Stomach (tissue), 9 donors: ENCODE measurements around the gene MYH16. TPM values are rescaled to one million over a fixed set of nuclear protein-coding genes. Genes with fewer than 3 reads are reported as not detected.

Experiments
- DNase-seq, 2 donors: peaks; one replicate each; pipeline versions ENCODE4 v3.0.0 to v3.0.0-alpha.2; 2013 to 2019
- H3K27ac ChIP-seq, 5 donors: fragments of 200-600 bp in 4 of 5; sonication (generic) in 4 of 5; one replicate each; pipeline ENCODE4 v1.5.1; 2013 to 2019; ENCODE audit warnings: mild to moderate bottlenecking in 1 of 5, moderate library complexity in 1 of 5
- H3K27me3 ChIP-seq, 3 donors: fragments of 200-600 bp; sonication (generic); one replicate each; pipeline ENCODE4 v1.5.1; 2017 to 2019; ENCODE audit warnings: mixed run types in 1 of 3
- H3K36me3 ChIP-seq, 4 donors: fragments of 200-600 bp; sonication (generic); 1 replicate in 3 of 4; 2 replicates in 1 of 4; pipeline ENCODE4 v1.5.1; 2016 to 2019
- H3K4me1 ChIP-seq, 4 donors: fragments of 200-600 bp; sonication (generic); one replicate each; pipeline ENCODE4 v1.5.1; 2016 to 2019
- H3K4me3 ChIP-seq, 4 donors: fragments of 200-600 bp; sonication (generic) in 3 of 4; one replicate each; pipeline ENCODE4 v1.5.1; 2016 to 2019; ENCODE audit warnings: mild to moderate bottlenecking in 1 of 4
- H3K9me3 ChIP-seq, 4 donors: fragments of 200-600 bp; sonication (generic); one replicate each; pipeline ENCODE4 v1.5.1; 2016 to 2019
- CTCF ChIP-seq, 7 experiments: fragments of 450-650 bp in 4 of 7; fragments of 200-600 bp in 3 of 7; sonication (generic) in 3 of 7; IDR thresholded peaks; one replicate each; pipeline ENCODE4 v1.5.1; 2016 to 2019; ENCODE audit warnings: antibody characterized with exemption in 7 of 7, control low read depth in 2 of 7, mild to moderate bottlenecking in 1 of 7
- EP300 ChIP-seq: sonication (generic); formaldehyde crosslinking; IDR thresholded peaks from one replicate; pipeline ENCODE4 v1.6.1; 2017; ENCODE audit warnings: antibody characterized with exemption
- POLR2A ChIP-seq, 4 donors: fragments of 450-650 bp; IDR thresholded peaks; one replicate each; pipeline ENCODE4 v1.6.1; 2016; ENCODE audit warnings: antibody characterized with exemption in 4 of 4, control low read depth in 2 of 4, mild to moderate bottlenecking in 1 of 4, moderate library complexity in 1 of 4
- POLR2AphosphoS5 ChIP-seq, 3 donors: sonication (generic); formaldehyde crosslinking; IDR thresholded peaks; one replicate each; pipeline ENCODE4 v1.6.1; 2016; ENCODE audit warnings: antibody characterized with exemption in 3 of 3
- WGBS, 5 donors: extraction: QIAGEN DNeasy Blood & Tissue Kit in 3 of 5; methylation state at CpG; one replicate each; pipeline versions ENCODE4 v1.1.5 to v1.1.7; 2013 to 2018; 5-methylcytosine and 5-hydroxymethylcytosine counted together
- intact Hi-C: fragments of 100-400 bp; cut with DNase I; formaldehyde crosslinking; loops from one replicate; pipeline ENCODE4 v1.15.1; 2023; ENCODE audit warnings: low total_unique reads
- polyA plus RNA-seq, 3 donors: library from polyadenylated mRNA; stranded (reverse); fragments of 200-250 nt; gene quantifications; one replicate each; pipeline ENCODE4 v1.2.3, GENCODE V29; 2013
- total RNA-seq, 5 donors: library from RNA; depleted of rRNA; stranded (reverse); fragments of >200 nt; gene quantifications; one replicate each; pipeline versions ENCODE4 v1.1.0 to v1.2.3, GENCODE V29; 2014 to 2016
- donor health status: healthy with polysubstance abuse.
- donor health status: Bipolar disorder and iron deficiency.
- donor health status: healthy.

The MYH16 gene
- total and polyA plus RNA-seq, 8 donors: 0.05 to 0.37 TPM; not detected in 6

- DNase-seq: no peak
- TF ChIP-seq CTCF (IDR thresholded peaks at IDR 0.05): no peak
- no peak for TF ChIP-seq EP300
- TF ChIP-seq POLR2AphosphoS5 (IDR thresholded peaks at IDR 0.05): no peak
- no peak for TF ChIP-seq POLR2A (IDR thresholded peaks at IDR 0.05)
- Histone ChIP-seq H3K36me3 (peaks cover 87 to 100% (median 100%) of the 10 kb centered on the region in 4 donors), H3K27me3 (no peaks in the 10 kb centered on the region), H3K9me3 (no peaks in the 10 kb centered on the region), H3K27ac (no peak overlapping the region), H3K4me3 (no peak overlapping the region), H3K4me1 (no peaks in the 10 kb centered on the region)
- intact Hi-C loops: no loop called here
- WGBS, 5 donors: 87 to 94% (median 90%) methylated on average over 18 to 22 of the region's 22 CpGs
Observed at GRCh38 chr7:99359465-99360154, 87.0 kb downstream of the MYH16 start.

Other genes starting within 250 kb of the MYH16 start
- gene SMURF1, start 128.7 kb upstream of the MYH16 start, total RNA-seq: 10 to 100 TPM; 28.6 to 46.8 (median 36.5) TPM
- gene SMURF1, start 128.7 kb upstream of the MYH16 start, polyA plus RNA-seq: 10 to 100 TPM in 1 of 3 donors, 1 to 10 TPM in 2; 8.0 to 14.8 (median 9.4) TPM
- 1 to 10 TPM in 2 of 5 donors, not detected in 3; 1.5 to 4.5 TPM for gene KPNA7, start 64.7 kb upstream of the MYH16 start, total RNA-seq
- 1 to 10 TPM in 1 of 3 donors, under 1 TPM in 2; 0.23 to 4.7 (median 0.62) TPM for gene KPNA7, start 64.7 kb upstream of the MYH16 start, polyA plus RNA-seq
- gene ARPC1A, start 53.1 kb downstream of the MYH16 start, total RNA-seq: 100 to 1,000 TPM in 4 of 5 donors, 10 to 100 TPM in 1; 93.3 to 220 (median 117) TPM
- gene ARPC1A, start 53.1 kb downstream of the MYH16 start, polyA plus RNA-seq: 100 to 1,000 TPM; 165 to 344 (median 257) TPM
- 100 to 1,000 TPM in 3 of 5 donors, 10 to 100 TPM in 2; 25.1 to 229 (median 113) TPM for gene ARPC1B, start 101.9 kb downstream of the MYH16 start, total RNA-seq
- 100 to 1,000 TPM in 2 of 3 donors, 10 to 100 TPM in 1; 89.9 to 196 (median 106) TPM for gene ARPC1B, start 101.9 kb downstream of the MYH16 start, polyA plus RNA-seq
- 10 to 100 TPM; 22.8 to 79.9 (median 32.3) TPM for gene PDAP1, start 135.8 kb downstream of the MYH16 start, total RNA-seq
- gene PDAP1, start 135.8 kb downstream of the MYH16 start, polyA plus RNA-seq: 100 to 1,000 TPM; 129 to 153 (median 133) TPM
- 100 to 1,000 TPM in 1 of 5 donors, 10 to 100 TPM in 4; 58.0 to 122 (median 82.3) TPM for gene BUD31, start 136.1 kb downstream of the MYH16 start, total RNA-seq
- 100 to 1,000 TPM; 127 to 155 (median 151) TPM for gene BUD31, start 136.1 kb downstream of the MYH16 start, polyA plus RNA-seq
- 1 to 10 TPM in 4 of 5 donors, under 1 TPM in 1; 0.87 to 3.5 (median 2.7) TPM for gene PTCD1, start 166.0 kb downstream of the MYH16 start, total RNA-seq
- gene PTCD1, start 166.0 kb downstream of the MYH16 start, polyA plus RNA-seq: 1 to 10 TPM; 1.8 to 3.1 (median 2.0) TPM
- gene CPSF4, start 166.1 kb downstream of the MYH16 start, total RNA-seq: 10 to 100 TPM in 4 of 5 donors, 1 to 10 TPM in 1; 4.5 to 43.8 (median 28.8) TPM
- gene CPSF4, start 166.1 kb downstream of the MYH16 start, polyA plus RNA-seq: 10 to 100 TPM; 24.9 to 31.3 (median 25.6) TPM
- gene ATP5MF, start 193.3 kb downstream of the MYH16 start, total RNA-seq: 100 to 1,000 TPM in 4 of 5 donors, 1 to 10 TPM in 1; 1.2 to 441 (median 159) TPM
- 1,000 to 10,000 TPM; 1,153 to 1,530 (median 1,469) TPM for gene ATP5MF, start 193.3 kb downstream of the MYH16 start, polyA plus RNA-seq
- gene ZNF789, start 200.1 kb downstream of the MYH16 start, total RNA-seq: 10 to 100 TPM; 14.6 to 55.6 (median 22.0) TPM
- 1 to 10 TPM; 6.6 to 9.8 (median 7.2) TPM for gene ZNF789, start 200.1 kb downstream of the MYH16 start, polyA plus RNA-seq
- 100 to 1,000 TPM in 1 of 5 donors, 10 to 100 TPM in 4; 16.9 to 177 (median 48.0) TPM for gene ZNF394, start 227.4 kb downstream of the MYH16 start, total RNA-seq
- 10 to 100 TPM; 15.7 to 16.7 (median 16.4) TPM for gene ZNF394, start 227.4 kb downstream of the MYH16 start, polyA plus RNA-seq
- 10 to 100 TPM in 1 of 5 donors, 1 to 10 TPM in 3, under 1 TPM in 1; 0.58 to 11.4 (median 4.0) TPM for gene ZKSCAN5, start 231.8 kb downstream of the MYH16 start, total RNA-seq
- 1 to 10 TPM; 2.7 to 3.8 (median 2.9) TPM for gene ZKSCAN5, start 231.8 kb downstream of the MYH16 start, polyA plus RNA-seq